Muscle of leg (tissue), 16 donors: ENCODE data around the gene MS4A4A. TPM values are rescaled to one million over a fixed set of nuclear protein-coding genes. Genes with fewer than 3 reads are reported as not detected.
A peak's percentile ranks its signal among the peaks of the same experiment; 100 is the strongest.

Experiments used
- DNase-seq: peaks from one replicate; pipeline ENCODE4 v3.0.0; 2013
- H3K27ac ChIP-seq: one replicate; pipeline ENCODE4 v1.5.1; 2013; ENCODE audit warnings: mild to moderate bottlenecking, low read length, control low read depth
- H3K27me3 ChIP-seq: one replicate; pipeline ENCODE4 v1.6.1; 2013; ENCODE audit warnings: low read length; ENCODE audit not compliant: control insufficient read depth, insufficient read depth
- H3K36me3 ChIP-seq: one replicate; pipeline ENCODE4 v1.6.1; 2013; ENCODE audit warnings: low read length; ENCODE audit not compliant: control insufficient read depth, insufficient read depth
- H3K4me1 ChIP-seq: one replicate; pipeline ENCODE4 v1.6.1; 2013; ENCODE audit warnings: low read length; ENCODE audit not compliant: control insufficient read depth, insufficient read depth
- H3K4me3 ChIP-seq: one replicate; pipeline ENCODE4 v1.5.1; 2013; ENCODE audit warnings: low read length, control low read depth
- H3K9me3 ChIP-seq: replicated peaks from 2 replicates; pipeline ENCODE4 v1.6.1; 2013; ENCODE audit warnings: low read depth, low read length; ENCODE audit not compliant: control insufficient read depth
- WGBS: methylation state at CpG from one replicate; pipeline ENCODE4 v1.1.5; 2013; ENCODE audit warnings: missing lambda C conversion rate; ENCODE audit not compliant: insufficient coverage; 5-methylcytosine and 5-hydroxymethylcytosine counted together
- long read RNA-seq, 11 donors: transcript quantifications; one replicate each; lab custom pipeline, GENCODE V29; 2026
- polyA plus RNA-seq, 8 donors: library from polyadenylated mRNA; unstranded; fragments of 120-200 nt; gene quantifications; one replicate each; pipeline versions ENCODE4 v1.2.1 to v1.2.3, GENCODE V29; 2013; ENCODE audit warnings: inconsistent platforms in 1 of 8, low replicate concordance in 1 of 8; ENCODE audit not compliant: insufficient read length in 8 of 8, insufficient read depth in 1 of 8
- total RNA-seq: library from RNA; stranded (reverse); fragments of 120-200 nt; gene quantifications from one replicate; pipeline ENCODE4 v1.2.4, GENCODE V29; 2013

MS4A4A gene
- 10.3 TPM for total RNA-seq
- polyA plus RNA-seq: 10 to 100 TPM in 5 of 8 donors, 1 to 10 TPM in 3; 6.9 to 18.5 (median 11.7) TPM
- long read RNA-seq, donor 1, partial matches to known transcripts: 0 of 5 reads
- long read RNA-seq, donor 1, other reads (novel, unspliced or antisense): 0 of 5 reads
- long read RNA-seq, donor 2, partial matches to known transcripts: 0 of 4 reads
- long read RNA-seq, donor 2, other reads (novel, unspliced or antisense): 0 of 4 reads
- long read RNA-seq, donor 3, transcript MS4A4A-201 (7 exons, 1,604 nt): major isoform, 5 of 7 reads
- long read RNA-seq, donor 3, partial matches to known transcripts: 0 of 7 reads
- long read RNA-seq, donor 3, other reads (novel, unspliced or antisense): 0 of 7 reads
- long read RNA-seq, donor 4, partial matches to known transcripts: 0 of 3 reads
- long read RNA-seq, donor 4, other reads (novel, unspliced or antisense): 0 of 3 reads
- long read RNA-seq, donor 5, transcript MS4A4A-201 (7 exons, 1,604 nt): major isoform, 11 of 29 reads
- long read RNA-seq, donor 5, partial matches to known transcripts: 14 of 29 reads
- long read RNA-seq, donor 5, other reads (novel, unspliced or antisense): 0 of 29 reads
- long read RNA-seq, donor 6, partial matches to known transcripts: 0 of 4 reads
- long read RNA-seq, donor 6, other reads (novel, unspliced or antisense): 0 of 4 reads
- long read RNA-seq, donor 7, partial matches to known transcripts: 19 of 26 reads
- long read RNA-seq, donor 7, other reads (novel, unspliced or antisense): 0 of 26 reads
- long read RNA-seq, donor 8, partial matches to known transcripts: 0 of 7 reads
- long read RNA-seq, donor 8, other reads (novel, unspliced or antisense): 0 of 7 reads
- long read RNA-seq, donor 9, partial matches to known transcripts: 0 of 3 reads
- long read RNA-seq, donor 9, other reads (novel, unspliced or antisense): 0 of 3 reads
- long read RNA-seq, donor 10, transcript MS4A4A-201 (7 exons, 1,604 nt): major isoform, 7 of 10 reads
- long read RNA-seq, donor 10, partial matches to known transcripts: 0 of 10 reads
- long read RNA-seq, donor 10, other reads (novel, unspliced or antisense): 0 of 10 reads
- long read RNA-seq, donor 11, partial matches to known transcripts: 6 of 10 reads
- long read RNA-seq, donor 11, other reads (novel, unspliced or antisense): 0 of 10 reads

GRCh38 chr11:60280412-60280811 is at the start of gene MS4A4A:
Gene MS4A4A, plus strand, starts transcription at chr11:60280666. Its CDS starts 10 bp downstream, at chr11:60280676.
- WGBS: 83% methylated on average over 1 of the region's 3 CpGs
- Histone ChIP-seq H3K4me1 (no peaks in the 10 kb centered on the region), H3K27ac (peak within 1 kb of the TSS; percentile 15), H3K27me3 (no peaks in the 10 kb centered on the region), H3K9me3 (no peaks in the 10 kb centered on the region), H3K36me3 (no peaks in the 10 kb centered on the region), H3K4me3 (no peak within 1 kb of the TSS)
- peak; percentile 70 for DNase-seq

- no peak for DNase-seq
- Histone ChIP-seq H3K27ac (no peak overlapping the region), H3K36me3 (no peaks in the 10 kb centered on the region), H3K4me1 (no peaks in the 10 kb centered on the region), H3K27me3 (no peaks in the 10 kb centered on the region), H3K4me3 (no peak overlapping the region), H3K9me3 (no peaks in the 10 kb centered on the region)
- WGBS: no CpG with 5 or more reads among the region's 1 CpG
Measured at GRCh38 chr11:60230681-60231080, 49.8 kb upstream of the MS4A4A start.

- no peak overlapping the region for H3K27ac ChIP-seq
- H3K27me3 ChIP-seq: no peaks in the 10 kb centered on the region
- no CpG with 5 or more reads among the region's 3 CpGs for WGBS
Measured at GRCh38 chr11:60235321-60235720, 45.1 kb upstream of the MS4A4A start.

GRCh38 chr11:60240662-60241061 is 39.8 kb upstream of the MS4A4A start:
- Histone ChIP-seq H3K27me3 (no peaks in the 10 kb centered on the region), H3K36me3 (no peaks in the 10 kb centered on the region), H3K4me3 (no peak overlapping the region), H3K27ac (no peak overlapping the region), H3K4me1 (no peaks in the 10 kb centered on the region), H3K9me3 (no peaks in the 10 kb centered on the region)
- 90% methylated on average over 2 of the region's 5 CpGs for WGBS
- no peak for DNase-seq

More at GRCh38 chr11:60235321-60235720, 45.1 kb upstream of the MS4A4A start:
- no peaks in the 10 kb centered on the region for H3K4me1 ChIP-seq
- H3K4me3 ChIP-seq: no peak overlapping the region
- no peak for DNase-seq
- H3K36me3 ChIP-seq: no peaks in the 10 kb centered on the region
- H3K9me3 ChIP-seq: no peaks in the 10 kb centered on the region

- H3K4me1 ChIP-seq: no peaks in the 10 kb centered on the region
- H3K27ac ChIP-seq: no peak overlapping the region
- no peaks in the 10 kb centered on the region for H3K36me3 ChIP-seq
- DNase-seq: no peak
- WGBS: 96% methylated on average over 2 of the region's 3 CpGs
- no peak overlapping the region for H3K4me3 ChIP-seq
- H3K27me3 ChIP-seq: no peaks in the 10 kb centered on the region
- no peaks in the 10 kb centered on the region for H3K9me3 ChIP-seq
Measured at GRCh38 chr11:60241786-60242185, 38.7 kb upstream of the MS4A4A start.

GRCh38 chr11:60242740-60243239 is 37.7 kb upstream of the MS4A4A start, which contains the start of gene MS4A4E:
Gene MS4A4E, minus strand, starts transcription at chr11:60243137. Its CDS starts 13,082 bp downstream, at chr11:60230055.
- no peaks in the 10 kb centered on the region for H3K9me3 ChIP-seq
- H3K27ac ChIP-seq: no peak within 1 kb of the TSS
- WGBS: 56% methylated on average over 2 of the region's 5 CpGs
- peak; percentile 13 for DNase-seq
- no peaks in the 10 kb centered on the region for H3K36me3 ChIP-seq
- no peaks in the 10 kb centered on the region for H3K27me3 ChIP-seq
- H3K4me3 ChIP-seq: no peak within 1 kb of the TSS
- no peaks in the 10 kb centered on the region for H3K4me1 ChIP-seq

- no peak overlapping the region for H3K4me3 ChIP-seq
- no peaks in the 10 kb centered on the region for H3K27me3 ChIP-seq
- no peak overlapping the region for H3K27ac ChIP-seq
- no peaks in the 10 kb centered on the region for H3K4me1 ChIP-seq
- 33% methylated on average over 1 of the region's 6 CpGs for WGBS
- peak; percentile 45 for DNase-seq
- peaks cover 5% of the 10 kb centered on the region for H3K9me3 ChIP-seq
- H3K36me3 ChIP-seq: no peaks in the 10 kb centered on the region
Measured at GRCh38 chr11:60251485-60252212, 28.8 kb upstream of the MS4A4A start.

- DNase-seq: no peak
- Histone ChIP-seq H3K27ac (peak overlapping the region; percentile 7), H3K4me3 (no peak overlapping the region), H3K27me3 (no peaks in the 10 kb centered on the region), H3K9me3 (peaks cover 5% of the 10 kb centered on the region), H3K4me1 (no peaks in the 10 kb centered on the region), H3K36me3 (no peaks in the 10 kb centered on the region)
- WGBS: 34% methylated on average over 2 of the region's 2 CpGs
Measured at GRCh38 chr11:60252213-60253108, 28.0 kb upstream of the MS4A4A start.
